Skin of body (tissue), 2 donors: ENCODE data around the gene RGS2. TPM values are rescaled to one million over a fixed set of nuclear protein-coding genes. Genes with fewer than 3 reads are reported as not detected.

Experiments
- DNase-seq: peaks from one replicate; lab custom pipeline; 2025; lab: John Stamatoyannopoulos, UW
- total RNA-seq: library from RNA; depleted of rRNA; stranded (reverse); fragments of >200 nt; gene quantifications from one replicate; pipeline ENCODE4 v1.2.3, GENCODE V29; 2014

The RGS2 gene
- total RNA-seq, 1 donor from 2014 or later, result 52.2 TPM

- no peak for DNase-seq
Measured at GRCh38 chr1:192830595-192831246, 21.9 kb downstream of the RGS2 start.

- no peak for DNase-seq
Measured at GRCh38 chr1:192831706-192832355, 23.0 kb downstream of the RGS2 start.

GRCh38 chr1:192832492-192832891, 23.7 kb downstream of the RGS2 start:
- no peak for DNase-seq

GRCh38 chr1:192835116-192835515, 26.3 kb downstream of the RGS2 start:
- DNase-seq, result no peak

- no peak for DNase-seq
Measured at GRCh38 chr1:192839162-192840066, 30.6 kb downstream of the RGS2 start.

- no peak for DNase-seq
Measured at GRCh38 chr1:192844360-192844759, 35.5 kb downstream of the RGS2 start.

GRCh38 chr1:192846950-192847349, 38.1 kb downstream of the RGS2 start:
- DNase-seq, result no peak

GRCh38 chr1:192849011-192849410, 40.2 kb downstream of the RGS2 start:
- no peak for DNase-seq

- DNase-seq, result no peak
Measured at GRCh38 chr1:192849442-192849841, 40.6 kb downstream of the RGS2 start.

- no peak for DNase-seq
Measured at GRCh38 chr1:192852001-192852947, 43.4 kb downstream of the RGS2 start.

- DNase-seq, result no peak
Measured at GRCh38 chr1:192858456-192858855, 49.6 kb downstream of the RGS2 start.

GRCh38 chr1:192859808-192860207, 51.0 kb downstream of the RGS2 start:
- DNase-seq, result no peak

GRCh38 chr1:192860478-192861185, 51.8 kb downstream of the RGS2 start:
- no peak for DNase-seq

- DNase-seq, result no peak
Measured at GRCh38 chr1:192861860-192862259, 53.0 kb downstream of the RGS2 start.

Other genes starting within 250 kb of the RGS2 start
- gene RGS1, start 233.3 kb upstream of the RGS2 start, total RNA-seq, result 13.0 TPM
- 0.79 TPM for gene RGS13, start 172.9 kb upstream of the RGS2 start, total RNA-seq